GM06990 (cell line): Measurements from ENCODE around the gene MLLT3.

ENCODE experiments used
- DNase-seq: peaks from one replicate; pipeline ENCODE4 v3.0.0-alpha.2; 2011; ENCODE audit not compliant: insufficient read length; ENCODE audit errors: extremely low read depth
- H3K27me3 ChIP-seq: replicated peaks from 2 replicates; pipeline ENCODE4 v1.6.0; 2011; ENCODE audit warnings: low read length; ENCODE audit not compliant: control insufficient read depth, insufficient read depth
- H3K36me3 ChIP-seq: 2 replicates; pipeline ENCODE4 v1.5.1; 2011; ENCODE audit warnings: low read length; ENCODE audit not compliant: control insufficient read depth, insufficient read depth
- H3K4me3 ChIP-seq: replicated peaks from 2 replicates; pipeline ENCODE4 v1.5.1; 2011; ENCODE audit warnings: low read depth, mild to moderate bottlenecking, control low read depth, low read length
- CTCF ChIP-seq: IDR thresholded peaks from 2 replicates; pipeline ENCODE4 v1.5.1; 2011; ENCODE audit warnings: low read length, control low read depth, mild to moderate bottlenecking, inconsistent platforms; ENCODE audit not compliant: insufficient read depth, poor library complexity, severe bottlenecking

The MLLT3 gene

GRCh38 chr9:20532584-20532983, 89.7 kb downstream of the MLLT3 start:
- DNase-seq = no peak
- Histone ChIP-seq H3K27me3 (no peaks in the 10 kb centered on the region), H3K4me3 (no peak overlapping the region), H3K36me3 (peaks cover 3% of the 10 kb centered on the region)
- no peak for TF ChIP-seq CTCF

- DNase-seq = no peak
- no peak overlapping the region for H3K4me3 ChIP-seq
- H3K27me3 ChIP-seq = no peaks in the 10 kb centered on the region
- no peak for TF ChIP-seq CTCF
- peaks cover 3% of the 10 kb centered on the region for H3K36me3 ChIP-seq
Observed at GRCh38 chr9:20529837-20530236, 92.5 kb downstream of the MLLT3 start.

GRCh38 chr9:20528253-20528652, 94.0 kb downstream of the MLLT3 start:
- no peak for TF ChIP-seq CTCF
- Histone ChIP-seq H3K4me3 (no peak overlapping the region), H3K36me3 (peaks cover 3% of the 10 kb centered on the region), H3K27me3 (no peaks in the 10 kb centered on the region)
- DNase-seq = no peak

- TF ChIP-seq CTCF = no peak
- Histone ChIP-seq H3K27me3 (no peaks in the 10 kb centered on the region), H3K4me3 (no peak overlapping the region), H3K36me3 (no peaks in the 10 kb centered on the region)
- no peak for DNase-seq
Observed at GRCh38 chr9:20526500-20527319, 95.6 kb downstream of the MLLT3 start.

GRCh38 chr9:20524776-20525175, 97.5 kb downstream of the MLLT3 start:
- no peaks in the 10 kb centered on the region for H3K36me3 ChIP-seq
- H3K4me3 ChIP-seq = no peak overlapping the region
- TF ChIP-seq CTCF = peak; percentile 48
- DNase-seq = no peak
- H3K27me3 ChIP-seq = no peaks in the 10 kb centered on the region
